Right ventricle myocardium inferior (tissue), 1 donor: ENCODE data around the gene GREB1L. TPM values are rescaled to one million over a fixed set of nuclear protein-coding genes. Genes with fewer than 3 reads are reported as not detected.

Experiments used
- total RNA-seq: library from RNA; stranded (reverse); fragmentation: NEBNext Ultra II Directional; extraction: Animal tissue kit (Norgen Biotek cat#: 25700); gene quantifications from one replicate; pipeline ENCODE4 v1.2.1, GENCODE V29; 2021
- donor health status: DM: no; HTN: yes; CAD: no; lungs with severe emphysema.

Gene GREB1L
- total RNA-seq, 1 donor from 2014 or later = 6.4 TPM

Other genes starting within 250 kb of the GREB1L start
- gene ROCK1, start 130.4 kb upstream of the GREB1L start, total RNA-seq = 32.8 TPM